Stomach (tissue), 9 donors: ENCODE measurements around the gene CEP19. TPM values are rescaled to one million over a fixed set of nuclear protein-coding genes. Genes with fewer than 3 reads are reported as not detected.

ENCODE experiments used
- DNase-seq, 2 donors: peaks; one replicate each; pipeline versions ENCODE4 v3.0.0 to v3.0.0-alpha.2; 2013 to 2019
- H3K27ac ChIP-seq, 5 donors: fragments of 200-600 bp in 4 of 5; sonication (generic) in 4 of 5; one replicate each; pipeline ENCODE4 v1.5.1; 2013 to 2019; ENCODE audit warnings: mild to moderate bottlenecking in 1 of 5, moderate library complexity in 1 of 5
- H3K27me3 ChIP-seq, 3 donors: fragments of 200-600 bp; sonication (generic); one replicate each; pipeline ENCODE4 v1.5.1; 2017 to 2019; ENCODE audit warnings: mixed run types in 1 of 3
- H3K36me3 ChIP-seq, 4 donors: fragments of 200-600 bp; sonication (generic); 1 replicate in 3 of 4; 2 replicates in 1 of 4; pipeline ENCODE4 v1.5.1; 2016 to 2019
- H3K4me1 ChIP-seq, 4 donors: fragments of 200-600 bp; sonication (generic); one replicate each; pipeline ENCODE4 v1.5.1; 2016 to 2019
- H3K4me3 ChIP-seq, 4 donors: fragments of 200-600 bp; sonication (generic) in 3 of 4; one replicate each; pipeline ENCODE4 v1.5.1; 2016 to 2019; ENCODE audit warnings: mild to moderate bottlenecking in 1 of 4
- H3K9me3 ChIP-seq, 4 donors: fragments of 200-600 bp; sonication (generic); one replicate each; pipeline ENCODE4 v1.5.1; 2016 to 2019
- EP300 ChIP-seq: sonication (generic); formaldehyde crosslinking; IDR thresholded peaks from one replicate; pipeline ENCODE4 v1.6.1; 2017; ENCODE audit warnings: antibody characterized with exemption
- POLR2A ChIP-seq, 4 donors: fragments of 450-650 bp; IDR thresholded peaks; one replicate each; pipeline ENCODE4 v1.6.1; 2016; ENCODE audit warnings: antibody characterized with exemption in 4 of 4, control low read depth in 2 of 4, mild to moderate bottlenecking in 1 of 4, moderate library complexity in 1 of 4
- POLR2AphosphoS5 ChIP-seq, 3 donors: sonication (generic); formaldehyde crosslinking; IDR thresholded peaks; one replicate each; pipeline ENCODE4 v1.6.1; 2016; ENCODE audit warnings: antibody characterized with exemption in 3 of 3
- WGBS, 5 donors: extraction: QIAGEN DNeasy Blood & Tissue Kit in 3 of 5; methylation state at CpG; one replicate each; pipeline versions ENCODE4 v1.1.5 to v1.1.7; 2013 to 2018; 5-methylcytosine and 5-hydroxymethylcytosine counted together
- intact Hi-C: fragments of 100-400 bp; cut with DNase I; formaldehyde crosslinking; loops from one replicate; pipeline ENCODE4 v1.15.1; 2023; ENCODE audit warnings: low total_unique reads
- polyA plus RNA-seq, 3 donors: library from polyadenylated mRNA; stranded (reverse); fragments of 200-250 nt; gene quantifications; one replicate each; pipeline ENCODE4 v1.2.3, GENCODE V29; 2013
- total RNA-seq, 5 donors: library from RNA; depleted of rRNA; stranded (reverse); fragments of >200 nt; gene quantifications; one replicate each; pipeline versions ENCODE4 v1.1.0 to v1.2.3, GENCODE V29; 2014 to 2016
- TF ChIP-seq, protein P1 (sequence below), 7 experiments: fragments of 450-650 bp in 4 of 7; fragments of 200-600 bp in 3 of 7; sonication (generic) in 3 of 7; IDR thresholded peaks; one replicate each; pipeline ENCODE4 v1.5.1; 2016 to 2019; ENCODE audit warnings: antibody characterized with exemption in 7 of 7, control low read depth in 2 of 7, mild to moderate bottlenecking in 1 of 7
- donor health status: healthy with polysubstance abuse.
- donor health status: Bipolar disorder and iron deficiency.
- donor health status: healthy.

Gene CEP19
- total and polyA plus RNA-seq, 8 donors, result 0.18 to 3.1 (median 1.8) TPM; not detected in 3

DNA sequence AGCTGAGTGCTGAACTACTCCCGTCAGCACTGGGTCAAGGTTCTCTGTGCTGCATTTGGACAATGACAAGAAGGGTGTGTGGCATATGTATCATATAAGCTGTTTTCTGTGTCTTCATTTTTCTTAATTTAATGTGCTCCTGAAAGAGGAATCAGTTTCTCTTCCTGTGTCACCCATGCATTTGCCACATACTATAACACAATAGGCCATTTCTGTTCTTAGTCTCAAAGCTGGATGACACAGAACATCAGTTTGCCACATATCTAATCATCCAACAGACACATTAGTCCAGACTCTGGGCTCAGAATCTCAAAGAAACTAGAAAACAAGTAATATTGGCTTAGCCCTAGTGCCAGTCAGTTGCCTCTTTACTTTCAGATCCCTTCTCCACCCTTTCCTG is 34.1 kb downstream of the CEP19 start:
- Histone ChIP-seq H3K27me3 (peaks cover 0 to 4% (median 0%) of the 10 kb centered on the region in 3 donors), H3K9me3 (no peaks in the 10 kb centered on the region), H3K36me3 (no peaks in the 10 kb centered on the region), H3K27ac (no peak overlapping the region), H3K4me3 (no peak overlapping the region), H3K4me1 (peaks cover 0 to 9% (median 6%) of the 10 kb centered on the region in 4 donors)
- 52 to 63% (median 58%) methylated on average over 1 of the region's 1 CpG for whole genome bisulfite sequencing, 5 donors
- TF ChIP-seq POLR2AphosphoS5 (IDR thresholded peaks at IDR 0.05) (no peak), EP300 (no peak), POLR2A (IDR thresholded peaks at IDR 0.05) (no peak)
- TF ChIP-seq, protein P1, sequence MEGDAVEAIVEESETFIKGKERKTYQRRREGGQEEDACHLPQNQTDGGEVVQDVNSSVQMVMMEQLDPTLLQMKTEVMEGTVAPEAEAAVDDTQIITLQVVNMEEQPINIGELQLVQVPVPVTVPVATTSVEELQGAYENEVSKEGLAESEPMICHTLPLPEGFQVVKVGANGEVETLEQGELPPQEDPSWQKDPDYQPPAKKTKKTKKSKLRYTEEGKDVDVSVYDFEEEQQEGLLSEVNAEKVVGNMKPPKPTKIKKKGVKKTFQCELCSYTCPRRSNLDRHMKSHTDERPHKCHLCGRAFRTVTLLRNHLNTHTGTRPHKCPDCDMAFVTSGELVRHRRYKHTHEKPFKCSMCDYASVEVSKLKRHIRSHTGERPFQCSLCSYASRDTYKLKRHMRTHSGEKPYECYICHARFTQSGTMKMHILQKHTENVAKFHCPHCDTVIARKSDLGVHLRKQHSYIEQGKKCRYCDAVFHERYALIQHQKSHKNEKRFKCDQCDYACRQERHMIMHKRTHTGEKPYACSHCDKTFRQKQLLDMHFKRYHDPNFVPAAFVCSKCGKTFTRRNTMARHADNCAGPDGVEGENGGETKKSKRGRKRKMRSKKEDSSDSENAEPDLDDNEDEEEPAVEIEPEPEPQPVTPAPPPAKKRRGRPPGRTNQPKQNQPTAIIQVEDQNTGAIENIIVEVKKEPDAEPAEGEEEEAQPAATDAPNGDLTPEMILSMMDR (IDR thresholded peaks at IDR 0.05), result no peak
- no peak for DNase-seq
- intact Hi-C loops, result no loop called here

DNA sequence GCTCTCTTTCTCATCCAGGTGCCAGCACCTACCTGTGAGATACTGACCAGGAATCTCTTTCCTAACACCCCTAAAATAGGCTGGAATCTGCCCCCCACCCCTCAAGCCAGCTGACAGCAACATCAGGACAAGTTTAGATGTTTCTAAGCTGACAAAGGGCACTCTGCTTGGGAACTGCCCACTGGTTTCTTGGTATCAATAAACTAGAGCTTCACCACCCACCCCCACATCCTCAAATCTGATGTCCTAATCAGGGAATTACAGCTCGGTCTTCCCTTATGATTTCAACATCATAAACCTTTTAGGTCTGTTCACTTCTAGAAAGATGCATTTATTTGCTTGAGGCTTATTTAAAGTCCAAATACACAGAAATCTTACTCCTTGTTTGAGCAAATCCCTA is 34.7 kb downstream of the CEP19 start:
- Histone ChIP-seq H3K4me1 (peaks cover 0 to 9% (median 6%) of the 10 kb centered on the region in 4 donors), H3K9me3 (no peaks in the 10 kb centered on the region), H3K36me3 (no peaks in the 10 kb centered on the region), H3K27ac (no peak overlapping the region), H3K27me3 (peaks cover 0 to 4% (median 0%) of the 10 kb centered on the region in 3 donors), H3K4me3 (no peak overlapping the region)
- no peak for DNase-seq
- intact Hi-C loops, result no loop called here
- WGBS, 5 donors, result 17 to 35% (median 29%) methylated on average over 1 of the region's 1 CpG
- TF ChIP-seq EP300 (no peak), POLR2AphosphoS5 (IDR thresholded peaks at IDR 0.05) (no peak), POLR2A (IDR thresholded peaks at IDR 0.05) (no peak)
- TF ChIP-seq, protein P1 (IDR thresholded peaks at IDR 0.05), result no peak

DNA sequence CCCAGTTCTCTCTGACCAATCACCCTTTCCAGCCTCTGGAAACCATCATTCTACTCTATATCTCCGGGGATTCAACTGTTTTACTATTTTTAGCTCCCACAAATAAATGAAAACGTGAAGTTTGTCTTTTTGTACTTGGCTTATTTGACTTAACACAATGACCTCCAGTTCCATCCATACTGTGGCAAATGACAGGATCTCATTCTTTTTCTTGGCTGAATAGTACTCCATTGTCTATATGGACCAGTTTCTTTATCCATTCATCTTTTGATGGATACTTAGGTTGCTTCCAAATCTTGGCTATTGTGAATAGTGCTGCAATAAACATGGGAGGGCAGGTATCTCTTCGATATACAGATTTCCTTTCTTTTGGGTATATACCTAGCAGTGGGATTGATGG is 38.4 kb downstream of the CEP19 start:
- H3K36me3 ChIP-seq, result no peaks in the 10 kb centered on the region
- WGBS, 5 donors, result 78 to 90% (median 85%) methylated on average over 3 of the region's 3 CpGs
- H3K4me1 ChIP-seq, result peaks cover 0 to 16% (median 6%) of the 10 kb centered on the region in 4 donors

DNA sequence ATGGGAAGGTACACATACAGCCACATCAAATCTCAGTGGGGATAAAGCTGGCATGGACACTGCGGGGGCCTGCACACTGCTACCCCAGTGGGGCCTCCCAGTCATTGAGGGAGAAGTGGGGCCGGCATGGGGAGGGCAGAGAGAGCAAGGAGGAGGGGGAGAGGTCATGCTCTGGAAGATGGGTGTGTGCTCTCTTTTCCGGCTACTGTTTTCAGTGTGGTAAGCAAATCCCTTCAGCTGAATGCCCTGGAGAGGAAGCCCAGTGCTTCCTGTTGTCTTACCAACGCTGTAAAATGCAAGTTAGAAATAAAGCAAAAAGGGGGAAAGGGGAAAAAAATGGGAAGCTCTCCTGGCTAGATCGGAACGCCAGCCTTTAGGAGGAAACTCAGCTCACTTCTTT is 41.7 kb downstream of the CEP19 start:
- Histone ChIP-seq H3K4me3 (no peak overlapping the region), H3K27ac (peak overlapping the region in 1 of 5 donors; percentile 32), H3K36me3 (no peaks in the 10 kb centered on the region), H3K4me1 (peaks cover 0 to 7% (median 3%) of the 10 kb centered on the region in 4 donors), H3K27me3 (peaks cover 0 to 10% (median 0%) of the 10 kb centered on the region in 3 donors), H3K9me3 (no peaks in the 10 kb centered on the region)
- no peak for DNase-seq
- TF ChIP-seq, protein P1 (IDR thresholded peaks at IDR 0.05), result no peak
- no peak for TF ChIP-seq EP300
- no peak for TF ChIP-seq POLR2A (IDR thresholded peaks at IDR 0.05)
- no peak for TF ChIP-seq POLR2AphosphoS5 (IDR thresholded peaks at IDR 0.05)
- intact Hi-C loops, result no loop called here
- WGBS, 5 donors, result 30 to 38% (median 36%) methylated on average over 6 of the region's 6 CpGs

More for the DNA sequence above, 38.4 kb downstream of the CEP19 start:
- TF ChIP-seq EP300 (no peak), POLR2A (IDR thresholded peaks at IDR 0.05) (no peak), POLR2AphosphoS5 (IDR thresholded peaks at IDR 0.05) (no peak)
- TF ChIP-seq, protein P1 (IDR thresholded peaks at IDR 0.05), result no peak
- Histone ChIP-seq H3K9me3 (no peaks in the 10 kb centered on the region), H3K27ac (no peak overlapping the region), H3K4me3 (no peak overlapping the region), H3K27me3 (peaks cover 0 to 10% (median 0%) of the 10 kb centered on the region in 3 donors)
- DNase-seq, result no peak
- intact Hi-C loops, result no loop called here
